ENCODE results near the gene CSK. TPM values are rescaled to one million over a fixed set of nuclear protein-coding genes. Genes with fewer than 3 reads are reported as not detected.

CSK gene
- total and polyA plus RNA-seq, 2 experiments from 2014 or later = 13.6 to 27.5 TPM

DNA sequence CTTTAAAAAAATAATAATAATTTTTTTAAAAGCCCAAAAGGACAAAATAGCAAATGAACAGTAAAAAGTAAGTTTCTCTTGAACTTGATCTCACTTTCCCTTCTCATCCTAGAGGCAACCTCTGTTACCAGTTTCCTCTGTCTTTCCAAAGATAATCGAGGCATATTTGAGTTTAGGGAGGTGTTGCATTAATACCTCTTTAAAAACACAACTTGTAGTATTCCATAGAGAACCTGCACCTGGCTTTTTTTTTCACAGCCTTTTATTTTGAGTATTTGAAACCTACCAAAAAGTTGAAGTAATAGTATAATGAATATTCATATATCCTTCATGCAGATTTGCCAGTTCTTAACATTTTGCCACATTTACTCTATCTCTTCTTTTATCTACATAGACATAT, 9.1 kb downstream of the CSK start:
- H3K4me1 ChIP-seq (ENCODE audit: insufficient read depth) = peaks cover 25% of the 10 kb centered on the region
- Mint-ChIP-seq H3K27ac (no peak overlapping the region), H3K27me3 (ENCODE audit: insufficient read depth, low read depth, poor library complexity) (peaks cover 23% of the 10 kb centered on the region), H3K9me3 (no peaks in the 10 kb centered on the region), H3K36me3 (ENCODE audit: low read depth) (no peaks in the 10 kb centered on the region), H3K4me3 (no peak overlapping the region), H3K4me1 (peaks cover 31% of the 10 kb centered on the region)
- H3K36me3 ChIP-seq (ENCODE audit: insufficient read depth) = no peaks in the 10 kb centered on the region
- no peaks in the 10 kb centered on the region for H3K27me3 ChIP-seq (ENCODE audit: insufficient read depth)
- no peak overlapping the region for H3K4me3 ChIP-seq
- DNase-seq (ENCODE audit: low spot score) = no peak
- H4K20me1 ChIP-seq (replicated peaks; ENCODE audit: insufficient read depth) = peaks cover 56% of the 10 kb centered on the region
- no peak overlapping the region for H2AFZ ChIP-seq
- H3K4me2 ChIP-seq = no peak overlapping the region
- no peaks in the 10 kb centered on the region for H3K9me2 ChIP-seq (ENCODE audit: insufficient read depth)
- H3K27ac ChIP-seq (ENCODE audit: low read depth) = no peak overlapping the region
- peaks cover 16% of the 10 kb centered on the region for H3K79me2 ChIP-seq (replicated peaks; ENCODE audit: insufficient read depth)
- TF ChIP-seq, protein P1, sequence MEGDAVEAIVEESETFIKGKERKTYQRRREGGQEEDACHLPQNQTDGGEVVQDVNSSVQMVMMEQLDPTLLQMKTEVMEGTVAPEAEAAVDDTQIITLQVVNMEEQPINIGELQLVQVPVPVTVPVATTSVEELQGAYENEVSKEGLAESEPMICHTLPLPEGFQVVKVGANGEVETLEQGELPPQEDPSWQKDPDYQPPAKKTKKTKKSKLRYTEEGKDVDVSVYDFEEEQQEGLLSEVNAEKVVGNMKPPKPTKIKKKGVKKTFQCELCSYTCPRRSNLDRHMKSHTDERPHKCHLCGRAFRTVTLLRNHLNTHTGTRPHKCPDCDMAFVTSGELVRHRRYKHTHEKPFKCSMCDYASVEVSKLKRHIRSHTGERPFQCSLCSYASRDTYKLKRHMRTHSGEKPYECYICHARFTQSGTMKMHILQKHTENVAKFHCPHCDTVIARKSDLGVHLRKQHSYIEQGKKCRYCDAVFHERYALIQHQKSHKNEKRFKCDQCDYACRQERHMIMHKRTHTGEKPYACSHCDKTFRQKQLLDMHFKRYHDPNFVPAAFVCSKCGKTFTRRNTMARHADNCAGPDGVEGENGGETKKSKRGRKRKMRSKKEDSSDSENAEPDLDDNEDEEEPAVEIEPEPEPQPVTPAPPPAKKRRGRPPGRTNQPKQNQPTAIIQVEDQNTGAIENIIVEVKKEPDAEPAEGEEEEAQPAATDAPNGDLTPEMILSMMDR (conservative IDR thresholded peaks at IDR 0.05; ENCODE audit: low read depth in 2 of 2) = no peak
- no peak for TF ChIP-seq JUNB (IDR thresholded peaks at IDR 0.05; ENCODE audit: unreplicated experiment)
- TF ChIP-seq EZH2phosphoT487 (IDR thresholded peaks at IDR 0.05; ENCODE audit: unreplicated experiment) = no peak
- TF ChIP-seq EZH2 (IDR thresholded peaks at IDR 0.05; ENCODE audit: low read depth, unreplicated experiment) = no peak
- TF ChIP-seq, protein P2, sequence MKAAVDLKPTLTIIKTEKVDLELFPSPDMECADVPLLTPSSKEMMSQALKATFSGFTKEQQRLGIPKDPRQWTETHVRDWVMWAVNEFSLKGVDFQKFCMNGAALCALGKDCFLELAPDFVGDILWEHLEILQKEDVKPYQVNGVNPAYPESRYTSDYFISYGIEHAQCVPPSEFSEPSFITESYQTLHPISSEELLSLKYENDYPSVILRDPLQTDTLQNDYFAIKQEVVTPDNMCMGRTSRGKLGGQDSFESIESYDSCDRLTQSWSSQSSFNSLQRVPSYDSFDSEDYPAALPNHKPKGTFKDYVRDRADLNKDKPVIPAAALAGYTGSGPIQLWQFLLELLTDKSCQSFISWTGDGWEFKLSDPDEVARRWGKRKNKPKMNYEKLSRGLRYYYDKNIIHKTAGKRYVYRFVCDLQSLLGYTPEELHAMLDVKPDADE (IDR thresholded peaks at IDR 0.05) = no peak
- no peak for TF ChIP-seq NANOG (IDR thresholded peaks at IDR 0.05; ENCODE audit: borderline replicate concordance)
- TF ChIP-seq, protein P3, sequence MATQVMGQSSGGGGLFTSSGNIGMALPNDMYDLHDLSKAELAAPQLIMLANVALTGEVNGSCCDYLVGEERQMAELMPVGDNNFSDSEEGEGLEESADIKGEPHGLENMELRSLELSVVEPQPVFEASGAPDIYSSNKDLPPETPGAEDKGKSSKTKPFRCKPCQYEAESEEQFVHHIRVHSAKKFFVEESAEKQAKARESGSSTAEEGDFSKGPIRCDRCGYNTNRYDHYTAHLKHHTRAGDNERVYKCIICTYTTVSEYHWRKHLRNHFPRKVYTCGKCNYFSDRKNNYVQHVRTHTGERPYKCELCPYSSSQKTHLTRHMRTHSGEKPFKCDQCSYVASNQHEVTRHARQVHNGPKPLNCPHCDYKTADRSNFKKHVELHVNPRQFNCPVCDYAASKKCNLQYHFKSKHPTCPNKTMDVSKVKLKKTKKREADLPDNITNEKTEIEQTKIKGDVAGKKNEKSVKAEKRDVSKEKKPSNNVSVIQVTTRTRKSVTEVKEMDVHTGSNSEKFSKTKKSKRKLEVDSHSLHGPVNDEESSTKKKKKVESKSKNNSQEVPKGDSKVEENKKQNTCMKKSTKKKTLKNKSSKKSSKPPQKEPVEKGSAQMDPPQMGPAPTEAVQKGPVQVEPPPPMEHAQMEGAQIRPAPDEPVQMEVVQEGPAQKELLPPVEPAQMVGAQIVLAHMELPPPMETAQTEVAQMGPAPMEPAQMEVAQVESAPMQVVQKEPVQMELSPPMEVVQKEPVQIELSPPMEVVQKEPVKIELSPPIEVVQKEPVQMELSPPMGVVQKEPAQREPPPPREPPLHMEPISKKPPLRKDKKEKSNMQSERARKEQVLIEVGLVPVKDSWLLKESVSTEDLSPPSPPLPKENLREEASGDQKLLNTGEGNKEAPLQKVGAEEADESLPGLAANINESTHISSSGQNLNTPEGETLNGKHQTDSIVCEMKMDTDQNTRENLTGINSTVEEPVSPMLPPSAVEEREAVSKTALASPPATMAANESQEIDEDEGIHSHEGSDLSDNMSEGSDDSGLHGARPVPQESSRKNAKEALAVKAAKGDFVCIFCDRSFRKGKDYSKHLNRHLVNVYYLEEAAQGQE (IDR thresholded peaks at IDR 0.05; ENCODE audit: unreplicated experiment) = no peak
- no peak for TF ChIP-seq STAT1 (IDR thresholded peaks at IDR 0.05; ENCODE audit: unreplicated experiment)
- TF ChIP-seq ZNF331 (CRISPR knock-in tag; IDR thresholded peaks at IDR 0.05; ENCODE audit: low read depth) = no peak
- TF ChIP-seq, protein P4, sequence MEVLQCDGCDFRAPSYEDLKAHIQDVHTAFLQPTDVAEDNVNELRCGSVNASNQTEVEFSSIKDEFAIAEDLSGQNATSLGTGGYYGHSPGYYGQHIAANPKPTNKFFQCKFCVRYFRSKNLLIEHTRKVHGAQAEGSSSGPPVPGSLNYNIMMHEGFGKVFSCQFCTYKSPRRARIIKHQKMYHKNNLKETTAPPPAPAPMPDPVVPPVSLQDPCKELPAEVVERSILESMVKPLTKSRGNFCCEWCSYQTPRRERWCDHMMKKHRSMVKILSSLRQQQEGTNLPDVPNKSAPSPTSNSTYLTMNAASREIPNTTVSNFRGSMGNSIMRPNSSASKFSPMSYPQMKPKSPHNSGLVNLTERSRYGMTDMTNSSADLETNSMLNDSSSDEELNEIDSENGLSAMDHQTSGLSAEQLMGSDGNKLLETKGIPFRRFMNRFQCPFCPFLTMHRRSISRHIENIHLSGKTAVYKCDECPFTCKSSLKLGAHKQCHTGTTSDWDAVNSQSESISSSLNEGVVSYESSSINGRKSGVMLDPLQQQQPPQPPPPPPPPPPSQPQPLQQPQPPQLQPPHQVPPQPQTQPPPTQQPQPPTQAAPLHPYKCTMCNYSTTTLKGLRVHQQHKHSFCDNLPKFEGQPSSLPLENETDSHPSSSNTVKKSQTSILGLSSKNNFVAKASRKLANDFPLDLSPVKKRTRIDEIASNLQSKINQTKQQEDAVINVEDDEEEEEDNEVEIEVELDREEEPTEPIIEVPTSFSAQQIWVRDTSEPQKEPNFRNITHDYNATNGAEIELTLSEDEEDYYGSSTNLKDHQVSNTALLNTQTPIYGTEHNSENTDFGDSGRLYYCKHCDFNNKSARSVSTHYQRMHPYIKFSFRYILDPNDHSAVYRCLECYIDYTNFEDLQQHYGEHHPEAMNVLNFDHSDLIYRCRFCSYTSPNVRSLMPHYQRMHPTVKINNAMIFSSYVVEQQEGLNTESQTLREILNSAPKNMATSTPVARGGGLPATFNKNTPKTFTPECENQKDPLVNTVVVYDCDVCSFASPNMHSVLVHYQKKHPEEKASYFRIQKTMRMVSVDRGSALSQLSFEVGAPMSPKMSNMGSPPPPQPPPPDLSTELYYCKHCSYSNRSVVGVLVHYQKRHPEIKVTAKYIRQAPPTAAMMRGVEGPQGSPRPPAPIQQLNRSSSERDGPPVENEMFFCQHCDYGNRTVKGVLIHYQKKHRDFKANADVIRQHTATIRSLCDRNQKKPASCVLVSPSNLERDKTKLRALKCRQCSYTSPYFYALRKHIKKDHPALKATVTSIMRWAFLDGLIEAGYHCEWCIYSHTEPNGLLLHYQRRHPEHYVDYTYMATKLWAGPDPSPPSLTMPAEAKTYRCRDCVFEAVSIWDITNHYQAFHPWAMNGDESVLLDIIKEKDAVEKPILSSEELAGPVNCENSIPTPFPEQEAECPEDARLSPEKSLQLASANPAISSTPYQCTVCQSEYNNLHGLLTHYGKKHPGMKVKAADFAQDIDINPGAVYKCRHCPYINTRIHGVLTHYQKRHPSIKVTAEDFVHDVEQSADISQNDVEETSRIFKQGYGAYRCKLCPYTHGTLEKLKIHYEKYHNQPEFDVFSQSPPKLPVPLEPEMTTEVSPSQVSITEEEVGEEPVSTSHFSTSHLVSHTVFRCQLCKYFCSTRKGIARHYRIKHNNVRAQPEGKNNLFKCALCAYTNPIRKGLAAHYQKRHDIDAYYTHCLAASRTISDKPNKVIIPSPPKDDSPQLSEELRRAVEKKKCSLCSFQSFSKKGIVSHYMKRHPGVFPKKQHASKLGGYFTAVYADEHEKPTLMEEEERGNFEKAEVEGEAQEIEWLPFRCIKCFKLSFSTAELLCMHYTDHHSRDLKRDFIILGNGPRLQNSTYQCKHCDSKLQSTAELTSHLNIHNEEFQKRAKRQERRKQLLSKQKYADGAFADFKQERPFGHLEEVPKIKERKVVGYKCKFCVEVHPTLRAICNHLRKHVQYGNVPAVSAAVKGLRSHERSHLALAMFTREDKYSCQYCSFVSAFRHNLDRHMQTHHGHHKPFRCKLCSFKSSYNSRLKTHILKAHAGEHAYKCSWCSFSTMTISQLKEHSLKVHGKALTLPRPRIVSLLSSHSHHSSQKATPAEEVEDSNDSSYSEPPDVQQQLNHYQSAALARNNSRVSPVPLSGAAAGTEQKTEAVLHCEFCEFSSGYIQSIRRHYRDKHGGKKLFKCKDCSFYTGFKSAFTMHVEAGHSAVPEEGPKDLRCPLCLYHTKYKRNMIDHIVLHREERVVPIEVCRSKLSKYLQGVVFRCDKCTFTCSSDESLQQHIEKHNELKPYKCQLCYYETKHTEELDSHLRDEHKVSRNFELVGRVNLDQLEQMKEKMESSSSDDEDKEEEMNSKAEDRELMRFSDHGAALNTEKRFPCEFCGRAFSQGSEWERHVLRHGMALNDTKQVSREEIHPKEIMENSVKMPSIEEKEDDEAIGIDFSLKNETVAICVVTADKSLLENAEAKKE (CRISPR knock-in tag; IDR thresholded peaks at IDR 0.05) = no peak
- no peak for TF ChIP-seq ZNF114 (CRISPR knock-in tag; IDR thresholded peaks at IDR 0.05)
- TF ChIP-seq CREB1 (CRISPR knock-in tag; IDR thresholded peaks at IDR 0.05; ENCODE audit: low read depth) = no peak
- no peak for TF ChIP-seq POLR2AphosphoS5 (IDR thresholded peaks at IDR 0.05; ENCODE audit: low read depth)
- ATAC-seq = no peak
- peaks cover 7% of the 10 kb centered on the region for H3F3A ChIP-seq (replicated peaks; ENCODE audit: low read depth)

All from GM23338 (cell line).